HG03025 (cell line): ENCODE results near the gene MYO16.

ENCODE experiments used
- ATAC-seq: cut with Tn5 transposase; IDR thresholded peaks from one replicate; pipeline ENCODE4 v1.9.1; 2021; ENCODE audit warnings: mild to moderate bottlenecking, moderate library complexity; ENCODE audit not compliant: unreplicated experiment, low FRiP score

MYO16 gene

GRCh38 chr13:108629181-108629752 is at the start of gene MYO16:
Gene MYO16, plus strand, starts transcription at chr13:108629611. Its CDS starts 234 bp downstream, at chr13:108629845.
- no peak for ATAC-seq

GRCh38 chr13:108586826-108587225 is 42.6 kb upstream of the MYO16 start:
- ATAC-seq: no peak

- ATAC-seq: no peak
Observed at GRCh38 chr13:108588516-108588915, 40.9 kb upstream of the MYO16 start.

DNA sequence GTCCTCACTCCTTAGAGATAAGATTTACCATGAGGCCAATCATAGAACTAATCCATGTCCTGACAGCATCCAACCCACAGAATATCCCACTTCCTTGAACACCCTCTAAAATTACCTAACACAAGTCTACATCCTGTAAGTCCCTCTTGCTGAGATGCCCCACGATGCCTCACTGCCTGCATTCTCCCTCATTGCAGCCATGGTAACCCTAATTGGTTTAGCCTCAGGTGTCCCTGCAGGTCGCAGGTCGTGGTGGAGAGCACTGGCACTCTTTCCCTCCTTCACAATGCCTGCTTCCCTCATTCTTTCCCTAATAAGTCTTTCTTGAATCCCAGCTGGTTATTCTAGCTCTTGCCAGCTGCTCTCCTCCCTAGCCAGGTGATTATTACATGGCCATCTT is 35.3 kb upstream of the MYO16 start:
- no peak for ATAC-seq

DNA sequence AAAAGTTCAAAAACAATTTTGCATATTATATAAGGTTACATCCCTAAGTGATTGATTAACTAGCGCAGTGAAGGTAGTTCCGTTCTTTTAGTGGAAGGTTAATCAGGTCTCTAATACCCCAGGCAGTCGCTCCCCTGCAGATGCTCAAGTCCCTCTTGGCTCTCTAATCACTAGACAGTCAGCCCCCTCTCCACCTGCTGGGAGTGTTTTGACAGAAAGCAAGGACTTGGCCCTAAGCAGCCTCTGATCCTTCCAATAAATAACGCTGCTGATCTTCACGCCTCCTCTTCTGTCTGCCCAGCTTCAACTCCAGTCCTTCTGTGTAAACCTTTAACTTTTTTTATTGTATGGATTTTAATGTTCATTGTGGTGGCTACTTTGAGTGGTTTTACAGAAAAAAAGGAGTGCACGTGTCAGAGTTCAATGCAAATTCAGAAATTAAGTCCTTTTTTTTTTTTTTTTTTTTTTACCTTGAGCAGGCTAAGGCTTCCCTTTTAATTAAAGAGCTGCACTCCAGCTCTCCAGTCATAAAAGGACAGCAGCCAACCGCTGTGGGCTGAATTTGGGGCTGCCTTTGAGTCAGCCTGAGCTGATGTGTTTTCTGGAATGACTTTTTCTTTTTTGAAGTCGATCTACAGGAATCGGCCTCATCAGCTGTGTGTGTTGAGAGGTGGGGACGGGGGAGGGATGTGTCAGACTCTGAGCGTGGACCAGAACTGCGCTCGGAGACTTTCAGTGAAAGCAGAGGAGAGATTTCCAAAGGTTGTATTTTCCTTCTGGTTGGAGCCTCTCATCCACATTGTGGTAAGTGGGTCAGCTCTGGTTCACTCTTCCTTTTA is 33.8 kb upstream of the MYO16 start:
- no peak for ATAC-seq

GRCh38 chr13:108597943-108598342 is 31.5 kb upstream of the MYO16 start:
- ATAC-seq: no peak

GRCh38 chr13:108606424-108606823 is 23.0 kb upstream of the MYO16 start:
- ATAC-seq: no peak

- ATAC-seq: no peak
Observed at GRCh38 chr13:108609353-108609752, 20.1 kb upstream of the MYO16 start.

GRCh38 chr13:108610507-108610906 is 18.9 kb upstream of the MYO16 start:
- no peak for ATAC-seq

DNA sequence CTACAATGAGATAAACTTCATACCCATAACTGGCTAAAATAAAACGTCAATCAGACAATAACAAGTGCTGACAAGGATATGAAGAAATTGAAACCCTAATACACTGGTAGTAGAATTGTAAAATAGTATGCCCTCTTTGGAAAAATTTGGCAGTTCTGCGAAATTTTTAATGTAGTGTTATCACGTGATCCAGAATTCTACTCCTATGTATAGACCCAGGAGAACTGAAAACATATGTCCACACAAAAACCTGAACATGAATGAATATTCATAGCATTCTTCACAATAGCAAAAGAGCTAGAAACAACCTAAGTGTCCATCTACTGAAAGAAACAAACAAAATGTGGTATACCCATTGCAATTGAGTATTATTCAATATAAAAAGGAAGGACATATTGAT is 14.2 kb upstream of the MYO16 start:
- ATAC-seq: no peak

DNA sequence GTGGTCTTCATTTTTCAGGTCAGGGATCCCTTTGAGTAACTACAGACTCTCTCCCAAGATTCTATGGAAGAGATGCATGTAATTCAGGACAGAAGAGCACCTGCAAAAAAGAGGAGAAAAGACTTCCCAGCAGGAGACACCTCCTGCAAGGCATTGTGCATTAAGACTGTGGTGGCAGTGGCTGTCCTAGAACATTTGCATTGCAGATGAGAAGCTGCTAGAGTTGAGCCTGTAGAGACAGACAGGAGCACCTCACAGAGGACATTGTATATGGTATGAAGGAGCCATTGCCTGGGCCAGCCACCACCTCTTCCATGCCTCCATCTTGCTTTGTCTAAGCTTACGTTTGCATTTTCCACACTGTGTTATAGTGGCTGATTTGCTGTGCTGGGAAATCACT is 11.2 kb upstream of the MYO16 start:
- ATAC-seq: no peak

- ATAC-seq: no peak
Observed at GRCh38 chr13:108621462-108621861, 7.9 kb upstream of the MYO16 start.

- no peak for ATAC-seq
Observed at GRCh38 chr13:108624108-108624507, 5.3 kb upstream of the MYO16 start.

- ATAC-seq: no peak
Observed at GRCh38 chr13:108624979-108625378, 4.4 kb upstream of the MYO16 start.

DNA sequence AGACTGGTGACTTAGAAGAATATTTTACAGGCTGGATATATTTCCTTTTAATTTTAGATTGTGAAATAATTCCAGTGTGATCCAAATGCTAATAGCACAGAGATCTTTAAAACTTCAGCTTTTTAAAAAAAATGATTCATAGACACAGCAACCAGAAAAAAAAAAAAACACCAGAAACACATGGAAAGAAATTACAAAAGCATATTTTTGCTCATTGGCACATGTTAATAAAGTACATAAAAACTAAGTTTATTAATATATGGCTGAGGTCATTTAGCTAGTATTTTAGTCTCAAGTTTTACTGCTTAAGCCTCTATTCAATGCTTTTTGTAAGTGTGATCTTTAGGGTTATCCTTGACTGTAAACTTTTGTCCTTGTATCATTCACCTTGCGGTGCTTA is 577 bp downstream of the MYO16 start:
- no peak for ATAC-seq

DNA sequence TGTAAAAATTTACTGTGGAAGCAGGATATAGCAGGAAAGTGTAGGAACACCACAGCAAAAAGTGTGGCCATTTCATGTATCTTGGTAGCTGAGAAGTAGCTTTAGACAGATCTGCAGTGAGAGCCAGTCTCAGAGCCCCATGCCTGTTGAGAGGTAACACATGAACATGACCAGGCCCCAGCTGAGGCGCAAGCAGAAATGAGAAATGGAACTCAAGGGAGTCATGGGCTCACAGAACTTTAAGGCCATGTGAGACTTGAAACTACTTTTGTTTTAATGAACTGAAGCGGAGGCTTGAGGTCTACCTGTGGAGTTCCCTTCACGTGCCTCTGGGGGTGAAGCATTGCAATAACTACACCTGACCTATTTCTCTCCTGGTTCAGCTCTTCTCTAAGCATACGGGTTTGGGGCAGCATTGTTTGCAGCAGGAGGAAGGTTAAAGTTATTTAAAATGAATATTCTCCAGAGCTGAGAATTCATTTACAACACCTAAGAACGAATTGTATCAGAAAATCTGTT is 3.3 kb downstream of the MYO16 start:
- no peak for ATAC-seq

GRCh38 chr13:108638901-108639300 is 9.5 kb downstream of the MYO16 start:
- ATAC-seq: no peak

DNA sequence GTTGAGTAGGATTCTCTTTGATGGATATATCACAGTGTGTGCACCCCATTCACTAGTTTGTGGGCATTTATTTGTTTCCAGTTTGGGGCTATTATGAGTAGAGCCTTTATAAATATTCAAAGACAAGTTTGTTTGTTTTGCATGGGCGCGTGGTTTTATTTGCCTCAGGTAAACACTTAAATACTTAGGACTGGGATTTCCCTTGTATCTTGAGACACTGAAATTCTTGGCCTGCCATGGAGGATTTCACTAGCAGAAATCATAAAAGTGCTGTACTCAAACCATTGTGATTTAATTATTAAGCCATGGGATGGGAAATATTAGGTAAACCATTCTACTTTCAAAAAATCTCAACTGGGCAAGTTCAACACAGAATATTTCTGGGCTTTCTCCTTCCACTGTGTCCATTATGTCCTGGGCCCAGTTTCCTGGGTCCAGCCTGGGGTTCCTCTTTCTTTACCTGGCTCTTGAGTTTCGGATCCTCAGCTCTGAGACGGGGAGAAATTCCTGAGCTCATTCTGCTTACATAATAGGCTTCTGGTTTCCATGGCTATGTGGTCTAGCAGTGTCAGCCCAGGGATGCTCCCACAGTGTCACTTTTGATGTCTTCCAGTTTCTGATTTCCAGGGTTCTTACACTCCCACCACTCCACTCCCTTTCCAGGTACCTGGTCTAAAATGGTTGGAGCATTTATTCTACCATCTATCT is 14.4 kb downstream of the MYO16 start:
- no peak for ATAC-seq

DNA sequence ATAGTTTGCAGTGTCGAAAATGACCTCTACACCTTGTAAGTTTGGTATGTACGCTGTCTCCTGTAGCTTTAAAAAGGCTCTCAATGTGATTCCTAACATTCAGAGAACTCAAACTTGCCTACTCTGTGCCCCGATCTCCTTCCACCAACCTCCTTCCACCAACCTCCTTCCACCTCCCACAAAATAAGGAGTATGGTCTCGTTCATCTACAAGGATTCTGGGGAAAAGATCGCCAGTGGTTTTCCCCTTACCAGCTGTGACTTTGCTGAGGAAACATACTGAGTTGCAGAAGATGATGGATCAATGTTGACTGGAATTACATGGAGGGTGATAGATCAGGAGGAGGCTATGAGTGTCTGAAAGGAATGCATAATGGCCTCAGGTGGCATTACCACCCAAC is 16.0 kb downstream of the MYO16 start:
- ATAC-seq: no peak

- ATAC-seq: no peak
Observed at GRCh38 chr13:108650271-108650670, 20.9 kb downstream of the MYO16 start.

GRCh38 chr13:108656742-108657141 is 27.3 kb downstream of the MYO16 start:
- ATAC-seq: no peak
